Melanocyte of skin (primary cell): Measurements from ENCODE around the gene JKAMP. TPM values are rescaled to one million over a fixed set of nuclear protein-coding genes. Genes with fewer than 3 reads are reported as not detected.

Experiments used
- total RNA-seq, 2 donors: library from RNA; depleted of rRNA; stranded (reverse); fragments of >200 nt; gene quantifications; 2 replicates each; pipeline ENCODE4 v1.2.3, GENCODE V29; 2012

Gene JKAMP
- total RNA-seq: 100 to 1,000 TPM in 1 of 2 donors, 10 to 100 TPM in 1; 93.9 to 107 TPM

GRCh38 chr14:59483819-59484638 lies at the start of gene JKAMP, which contains the start of gene L3HYPDH:
JKAMP (plus strand) TSS chr14:59484517; CDS start chr14:59484590, 73 bp downstream.
L3HYPDH (minus strand) TSS chr14:59484408; CDS start chr14:59484316, 92 bp downstream.

GRCh38 chr14:59465316-59466135 lies 18.8 kb upstream of the JKAMP start, which contains the start of gene GPR135:
GPR135 (minus strand) TSS chr14:59465380; CDS start chr14:59465226, 154 bp downstream.

Other genes starting within 250 kb of the JKAMP start
- 1 to 10 TPM in 1 of 2 donors, under 1 TPM in 1; 0.69 to 2.7 TPM for gene GPR135, start 19.1 kb upstream of the JKAMP start, total RNA-seq
- 10 to 100 TPM; 29.6 to 51.3 TPM for gene L3HYPDH, start 109 bp upstream of the JKAMP start, total RNA-seq
- gene CCDC175, start 92.3 kb downstream of the JKAMP start, total RNA-seq: not detected